Neural cell (in vitro differentiated cells): Measurements from ENCODE around the gene ABCA4.

Experiments used
- CTCF ChIP-seq: fragments of 450-650 bp; IDR thresholded peaks from 2 replicates; pipeline ENCODE4 v1.5.1; 2014; ENCODE audit warnings: antibody characterized with exemption, mild to moderate bottlenecking, moderate library complexity; ENCODE audit not compliant: poor library complexity, severe bottlenecking
- EZH2 ChIP-seq: fragments of 200-600, 300-800 bp; shearing (Covaris generic), sonication (generic); IDR thresholded peaks from 2 replicates; pipeline ENCODE4 v1.6.1; 2014; ENCODE audit warnings: antibody characterized with exemption, low read length, borderline replicate concordance, mild to moderate bottlenecking; ENCODE audit not compliant: insufficient read depth, poor library complexity, severe bottlenecking
- POLR2AphosphoS5 ChIP-seq: IDR thresholded peaks from 2 replicates; pipeline ENCODE4 v1.6.1; 2012
- RAD21 ChIP-seq: fragments of 450-650 bp; conservative IDR thresholded peaks from 2 replicates; pipeline ENCODE4 v1.6.1; 2014; ENCODE audit warnings: antibody characterized with exemption, mild to moderate bottlenecking, moderate library complexity
- REST ChIP-seq: IDR thresholded peaks from 2 replicates; pipeline ENCODE4 v1.6.1; 2012; ENCODE audit warnings: borderline replicate concordance
- SMC3 ChIP-seq: fragments of 450-650 bp; conservative IDR thresholded peaks from 2 replicates; pipeline ENCODE4 v1.6.1; 2014; ENCODE audit warnings: antibody characterized with exemption, mild to moderate bottlenecking, moderate library complexity; ENCODE audit not compliant: poor library complexity
- TAF1 ChIP-seq: IDR thresholded peaks from 2 replicates; pipeline ENCODE4 v1.6.1; 2012; ENCODE audit warnings: low read depth

GRCh38 chr1:94146273-94146672 is 25.3 kb upstream of the ABCA4 start:
- TF ChIP-seq EZH2 (no peak), CTCF (no peak), TAF1 (no peak), POLR2AphosphoS5 (no peak), REST (no peak), SMC3 (no peak), RAD21 (no peak)
